Kidney (tissue), 14 donors: Measurements from ENCODE around the gene MOB1B. TPM values are rescaled to one million over a fixed set of nuclear protein-coding genes. Genes with fewer than 3 reads are reported as not detected.
"Not testable (repeated sequence)": the region's sequence is repeated elsewhere in the genome, so short reads cannot be mapped to it uniquely, and the experiment has no call there.

Source experiments
- DNase-seq, 5 donors: peaks; one replicate each; pipeline ENCODE4 v3.0.0-alpha.2; 2013 to 2020
- FAIRE-seq: peaks from 2 replicates; lab custom pipeline; 2012; peaks lifted over from hg19 to GRCh38; lab: Jason Lieb, UNC
- H3K27ac ChIP-seq, 2 donors: one replicate each; pipeline ENCODE4 v1.7.0; 2013; ENCODE audit warnings: low read depth in 2 of 2, low read length in 2 of 2, inconsistent platforms in 1 of 2
- H3K27me3 ChIP-seq: one replicate; pipeline ENCODE4 v1.7.1; 2013; ENCODE audit warnings: low read length, inconsistent platforms; ENCODE audit not compliant: control insufficient read depth, insufficient read depth
- H3K36me3 ChIP-seq, 3 donors: one replicate each; pipeline versions ENCODE4 v1.7.0 to v1.7.1; 2013; ENCODE audit warnings: low read length in 3 of 3, control low read depth in 1 of 3, inconsistent platforms in 1 of 3; ENCODE audit not compliant: insufficient read depth in 3 of 3, control insufficient read depth in 2 of 3
- H3K4me1 ChIP-seq, 3 donors: one replicate each; pipeline versions ENCODE4 v1.7.0 to v1.7.1; 2013; ENCODE audit warnings: low read length in 3 of 3, inconsistent platforms in 1 of 3, low read depth in 1 of 3; ENCODE audit not compliant: control insufficient read depth in 2 of 3, insufficient read depth in 2 of 3
- H3K4me3 ChIP-seq, 3 donors: one replicate each; pipeline versions ENCODE4 v1.7.0 to v1.8.1; 2013; ENCODE audit warnings: low read length in 3 of 3, control low read depth in 1 of 3, inconsistent platforms in 1 of 3
- H3K9ac ChIP-seq, 3 donors: one replicate each; pipeline versions ENCODE4 v1.7.0 to v1.7.1; 2013; ENCODE audit warnings: low read length in 3 of 3, control low read depth in 1 of 3, inconsistent platforms in 1 of 3
- H3K9me3 ChIP-seq, 3 donors: one replicate each; pipeline versions ENCODE4 v1.7.0 to v1.7.1; 2013; ENCODE audit warnings: low read length in 3 of 3, control low read depth in 1 of 3, inconsistent platforms in 1 of 3; ENCODE audit not compliant: control insufficient read depth in 2 of 3, insufficient read depth in 1 of 3
- intact Hi-C: fragments of 100-400 bp; cut with DNase I; formaldehyde crosslinking; loops from one replicate; pipeline ENCODE4 v1.11.1; 2022
- polyA plus RNA-seq: library from polyadenylated mRNA; stranded (reverse); fragments of 350-450 nt; fragmentation: Illumina TruSeq; extraction: RNeasy Lipid Tissue Mini Kit (QIAGEN cat#74804); gene quantifications from one replicate; pipeline ENCODE4 v1.2.3, GENCODE V29; 2014; ENCODE audit warnings: low read depth, low replicate concordance; ENCODE audit not compliant: insufficient read depth
- total RNA-seq: library from RNA; stranded (reverse); fragmentation: NEBNext Ultra II Directional; extraction: Animal tissue kit (Norgen Biotek cat#: 25700); gene quantifications from one replicate; pipeline ENCODE4 v1.2.1, GENCODE V29; 2021
- TF ChIP-seq, protein P1 (sequence below): IDR thresholded peaks from 3 replicates; pipeline ENCODE4 v1.5.1; 2012; ENCODE audit warnings: mild to moderate bottlenecking, moderate library complexity, borderline replicate concordance; ENCODE audit not compliant: insufficient read depth; ENCODE audit errors: extremely low read depth
- donor health status: control.
- donor health status: control.
- donor health status: control.
- donor health status: control.
- donor health status: control.
- donor health status: DM: yes; HTN: yes; CAD: no.
- donor health status: Normal renal cell carcinoma (clear cell type).

The MOB1B gene
- total and polyA plus RNA-seq, 2 donors from 2014 or later: 13.9 to 34.2 TPM

- no peak overlapping the region for H3K9ac ChIP-seq
- FAIRE-seq: no peak
- DNase-seq: peak; percentile 37 to 66 (median 52)
- H3K9me3 ChIP-seq: no peaks in the 10 kb centered on the region
- H3K4me1 ChIP-seq: no peaks in the 10 kb centered on the region
- no peaks in the 10 kb centered on the region for H3K27me3 ChIP-seq
- no peaks in the 10 kb centered on the region for H3K36me3 ChIP-seq
- intact Hi-C loops: no loop called here
- no peak overlapping the region for H3K27ac ChIP-seq
- TF ChIP-seq, protein P1, sequence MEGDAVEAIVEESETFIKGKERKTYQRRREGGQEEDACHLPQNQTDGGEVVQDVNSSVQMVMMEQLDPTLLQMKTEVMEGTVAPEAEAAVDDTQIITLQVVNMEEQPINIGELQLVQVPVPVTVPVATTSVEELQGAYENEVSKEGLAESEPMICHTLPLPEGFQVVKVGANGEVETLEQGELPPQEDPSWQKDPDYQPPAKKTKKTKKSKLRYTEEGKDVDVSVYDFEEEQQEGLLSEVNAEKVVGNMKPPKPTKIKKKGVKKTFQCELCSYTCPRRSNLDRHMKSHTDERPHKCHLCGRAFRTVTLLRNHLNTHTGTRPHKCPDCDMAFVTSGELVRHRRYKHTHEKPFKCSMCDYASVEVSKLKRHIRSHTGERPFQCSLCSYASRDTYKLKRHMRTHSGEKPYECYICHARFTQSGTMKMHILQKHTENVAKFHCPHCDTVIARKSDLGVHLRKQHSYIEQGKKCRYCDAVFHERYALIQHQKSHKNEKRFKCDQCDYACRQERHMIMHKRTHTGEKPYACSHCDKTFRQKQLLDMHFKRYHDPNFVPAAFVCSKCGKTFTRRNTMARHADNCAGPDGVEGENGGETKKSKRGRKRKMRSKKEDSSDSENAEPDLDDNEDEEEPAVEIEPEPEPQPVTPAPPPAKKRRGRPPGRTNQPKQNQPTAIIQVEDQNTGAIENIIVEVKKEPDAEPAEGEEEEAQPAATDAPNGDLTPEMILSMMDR: no peak
- H3K4me3 ChIP-seq: no peak overlapping the region
Measured at GRCh38 chr4:71004281-71004851, 102.2 kb downstream of the MOB1B start.

- DNase-seq, intact Hi-C loops, H3K4me3 ChIP-seq, H3K4me1 ChIP-seq, H3K9ac ChIP-seq, H3K27me3 ChIP-seq, H3K9me3 ChIP-seq, H3K36me3 ChIP-seq, FAIRE-seq, H3K27ac ChIP-seq: not testable (repeated sequence)
Measured at GRCh38 chr4:71005025-71005424, 102.9 kb downstream of the MOB1B start.

- no peak for DNase-seq
- H3K4me3 ChIP-seq: no peak overlapping the region
- no peak overlapping the region for H3K9ac ChIP-seq
- FAIRE-seq: no peak
- no peaks in the 10 kb centered on the region for H3K36me3 ChIP-seq
- H3K9me3 ChIP-seq: no peaks in the 10 kb centered on the region
- no peaks in the 10 kb centered on the region for H3K27me3 ChIP-seq
- TF ChIP-seq, protein P1: no peak
- no peaks in the 10 kb centered on the region for H3K4me1 ChIP-seq
- intact Hi-C loops: no loop called here
- H3K27ac ChIP-seq: no peak overlapping the region
Measured at GRCh38 chr4:71006203-71006907, 104.2 kb downstream of the MOB1B start.

DNA sequence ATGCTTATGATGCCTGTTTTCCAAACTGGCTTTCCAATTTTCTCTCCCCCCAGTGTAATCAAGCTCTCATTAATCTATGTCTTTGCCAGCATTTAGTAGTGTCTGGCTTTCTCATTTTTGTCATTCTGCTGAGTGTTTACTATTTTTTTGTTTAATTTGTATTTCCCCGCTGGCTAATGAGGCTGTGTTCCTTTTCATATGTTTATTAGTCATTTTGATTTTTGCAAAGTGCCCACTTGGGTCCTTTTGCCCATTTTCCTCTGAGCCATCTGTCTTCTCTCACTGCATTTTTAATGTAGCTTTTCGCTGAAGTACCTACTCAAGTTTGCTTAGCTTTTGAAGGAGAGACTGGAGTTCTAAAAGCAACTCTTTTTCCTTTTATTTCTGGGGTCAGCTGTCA lies 106.0 kb downstream of the MOB1B start:
- Histone ChIP-seq H3K27me3 (no peaks in the 10 kb centered on the region), H3K4me1 (no peaks in the 10 kb centered on the region), H3K4me3 (no peak overlapping the region), H3K9ac (no peak overlapping the region), H3K36me3 (no peaks in the 10 kb centered on the region), H3K9me3 (no peaks in the 10 kb centered on the region), H3K27ac (no peak overlapping the region)
- TF ChIP-seq, protein P1: no peak
- intact Hi-C loops: no loop called here
- FAIRE-seq: no peak
- no peak for DNase-seq
